ENCODE results near the gene TMEM247. TPM values are rescaled to one million over a fixed set of nuclear protein-coding genes. Genes with fewer than 3 reads are reported as not detected.

TMEM247 gene
- total RNA-seq, 2 experiments from 2014 or later, result not detected

DNA sequence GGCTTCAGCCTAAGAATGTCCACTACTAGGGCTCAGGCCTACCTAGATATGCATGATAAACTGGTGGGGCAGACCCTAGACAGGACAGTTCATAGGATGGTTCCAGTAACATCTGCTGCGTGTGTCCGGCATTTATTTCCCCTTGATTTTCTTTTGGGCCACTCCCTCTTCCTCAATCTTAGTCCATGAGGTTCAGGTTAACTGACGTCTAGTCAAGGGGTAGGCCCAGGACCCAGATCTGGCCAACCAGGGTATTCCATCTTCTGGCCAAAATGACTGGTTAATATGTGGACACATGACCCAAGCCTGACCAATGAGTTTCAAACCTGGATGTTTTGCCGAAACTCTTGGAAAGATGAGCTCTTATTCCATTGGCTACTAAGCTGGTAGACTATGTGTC, 15.2 kb downstream of the TMEM247 start:
- H3K36me3 Mint-ChIP-seq (ENCODE audit: low read depth), result no peaks in the 10 kb centered on the region
- no peak overlapping the region for H3K4me3 Mint-ChIP-seq
- no peaks in the 10 kb centered on the region for H3K27me3 Mint-ChIP-seq (ENCODE audit: low read depth)
- no peaks in the 10 kb centered on the region for H3K9me3 Mint-ChIP-seq
- DNase-seq, result no peak
- CTCF ChIA-PET, result interaction anchor here (0.5 kb wide), 1 partner anchor 389 kb away, joined by 4 read pairs; no protein-coding TSS in a partner anchor
- intact Hi-C loops (cut with micrococcal nuclease), result no loop called here
- no peak overlapping the region for H3K27ac Mint-ChIP-seq
- H3K4me1 Mint-ChIP-seq (ENCODE audit: low read depth), result peaks cover 12% of the 10 kb centered on the region

DNA sequence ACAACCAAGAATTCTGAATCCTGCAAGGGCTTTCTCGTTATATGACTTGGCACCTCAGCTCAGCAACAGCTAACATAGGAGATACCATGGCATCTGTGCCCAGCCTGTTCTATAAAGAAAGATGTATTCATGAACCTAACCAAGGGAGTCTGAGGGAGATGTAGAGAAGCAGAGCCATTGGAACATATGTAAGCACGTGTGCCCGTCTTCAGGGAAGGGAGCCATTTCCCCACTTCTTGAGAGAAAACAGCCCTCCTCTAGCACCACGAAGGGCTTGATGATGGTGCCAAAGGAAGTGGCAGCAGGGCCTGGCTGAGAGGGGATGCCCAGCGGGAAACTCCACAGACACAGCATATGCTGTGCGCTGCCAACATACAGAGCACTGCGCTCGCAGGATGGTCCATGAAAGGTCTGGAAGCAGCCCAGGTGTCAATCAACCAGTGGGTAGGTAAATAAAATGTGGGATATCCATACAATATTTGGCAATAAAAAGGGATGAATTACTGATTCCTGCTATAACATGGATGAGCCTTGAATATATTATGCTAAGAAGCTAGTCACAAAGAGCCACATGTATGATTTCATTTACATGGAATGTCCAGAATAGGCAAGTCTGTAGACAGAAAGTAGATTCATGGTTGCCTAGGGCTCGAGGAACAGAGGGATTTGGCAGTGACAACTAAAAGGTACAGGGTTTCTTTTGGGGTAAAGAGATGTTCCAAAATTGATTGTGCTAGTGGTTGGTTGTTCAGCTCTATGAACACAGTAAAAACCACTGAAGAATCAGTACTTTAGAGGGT, 16.1 kb downstream of the TMEM247 start:
- CTCF ChIA-PET, result no interaction called here
- H3K4me3 Mint-ChIP-seq, result no peak overlapping the region

DNA sequence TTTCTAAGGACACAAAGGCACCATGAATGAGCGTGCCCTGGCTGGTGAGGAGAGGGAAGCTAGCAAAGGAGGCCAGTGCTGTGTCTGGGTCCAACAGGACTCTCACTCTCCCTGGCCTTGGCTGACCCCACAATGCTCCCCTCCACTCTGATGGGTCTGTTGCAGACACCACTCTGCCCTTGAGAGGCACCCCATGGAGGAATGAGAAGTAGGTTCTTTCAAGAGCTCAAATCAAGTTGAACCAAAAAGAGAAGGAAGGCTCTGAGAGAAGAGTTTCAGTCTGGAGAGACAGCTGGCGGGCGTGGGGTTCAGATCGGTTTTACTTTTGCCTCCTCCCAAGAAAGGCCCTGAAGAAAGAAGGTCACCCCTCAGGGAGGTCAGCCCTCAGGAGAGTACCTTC, 18.4 kb downstream of the TMEM247 start:
- intact Hi-C loops (cut with micrococcal nuclease), result no loop called here
- H3K27ac Mint-ChIP-seq, result no peak overlapping the region
- H3K4me3 Mint-ChIP-seq, result no peak overlapping the region
- CTCF ChIA-PET, result no interaction called here
- no peaks in the 10 kb centered on the region for H3K9me3 Mint-ChIP-seq
- no peak for DNase-seq
- H3K27me3 Mint-ChIP-seq (ENCODE audit: low read depth), result no peaks in the 10 kb centered on the region
- no peaks in the 10 kb centered on the region for H3K36me3 Mint-ChIP-seq (ENCODE audit: low read depth)
- peaks cover 15% of the 10 kb centered on the region for H3K4me1 Mint-ChIP-seq (ENCODE audit: low read depth)

More for the DNA sequence above, 16.1 kb downstream of the TMEM247 start:
- no peak overlapping the region for H3K27ac Mint-ChIP-seq
- DNase-seq, result no peak
- no peaks in the 10 kb centered on the region for H3K9me3 Mint-ChIP-seq
- intact Hi-C loops (cut with micrococcal nuclease), result no loop called here
- H3K4me1 Mint-ChIP-seq (ENCODE audit: low read depth), result peaks cover 17% of the 10 kb centered on the region
- H3K27me3 Mint-ChIP-seq (ENCODE audit: low read depth), result no peaks in the 10 kb centered on the region
- no peaks in the 10 kb centered on the region for H3K36me3 Mint-ChIP-seq (ENCODE audit: low read depth)

GRCh38 chr2:46498681-46499080, 19.3 kb downstream of the TMEM247 start:
- Mint-ChIP-seq H3K4me1 (ENCODE audit: low read depth) (peaks cover 8% of the 10 kb centered on the region), H3K36me3 (ENCODE audit: low read depth) (no peaks in the 10 kb centered on the region), H3K27ac (no peak overlapping the region), H3K27me3 (ENCODE audit: low read depth) (no peaks in the 10 kb centered on the region), H3K9me3 (no peaks in the 10 kb centered on the region), H3K4me3 (peak overlapping the region; percentile 8)
- CTCF ChIA-PET, result no interaction called here
- no peak for DNase-seq
- intact Hi-C loops (cut with micrococcal nuclease), result no loop called here

DNA sequence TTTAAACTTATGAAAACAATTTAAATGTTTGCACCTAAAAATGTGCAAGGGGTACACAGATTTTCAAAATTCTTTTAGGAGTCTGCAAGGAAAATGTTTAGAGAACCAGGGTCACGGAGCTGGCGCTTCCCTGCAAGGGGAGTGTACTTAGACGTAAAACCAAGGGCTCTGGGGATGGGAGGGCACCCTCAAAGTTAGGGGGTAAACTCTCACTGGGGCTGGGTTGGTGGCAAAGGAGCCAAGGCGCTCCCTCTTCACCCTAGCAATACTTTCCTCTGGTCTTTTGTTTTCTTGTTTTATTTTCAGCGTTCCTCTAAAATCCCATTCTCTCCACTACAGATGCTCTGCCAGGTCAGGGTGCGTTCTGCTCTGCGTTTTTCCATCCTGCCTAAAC, 20.0 kb downstream of the TMEM247 start:
- no peaks in the 10 kb centered on the region for H3K9me3 Mint-ChIP-seq
- peaks cover 7% of the 10 kb centered on the region for H3K4me1 Mint-ChIP-seq (ENCODE audit: low read depth)
- H3K27me3 Mint-ChIP-seq (ENCODE audit: low read depth), result no peaks in the 10 kb centered on the region
- no peak for DNase-seq
- peak overlapping the region; percentile 86 for H3K4me3 Mint-ChIP-seq
- intact Hi-C loops (cut with micrococcal nuclease), result no loop called here
- CTCF ChIA-PET, result no interaction called here
- H3K36me3 Mint-ChIP-seq (ENCODE audit: low read depth), result no peaks in the 10 kb centered on the region
- H3K27ac Mint-ChIP-seq, result no peak overlapping the region

DNA sequence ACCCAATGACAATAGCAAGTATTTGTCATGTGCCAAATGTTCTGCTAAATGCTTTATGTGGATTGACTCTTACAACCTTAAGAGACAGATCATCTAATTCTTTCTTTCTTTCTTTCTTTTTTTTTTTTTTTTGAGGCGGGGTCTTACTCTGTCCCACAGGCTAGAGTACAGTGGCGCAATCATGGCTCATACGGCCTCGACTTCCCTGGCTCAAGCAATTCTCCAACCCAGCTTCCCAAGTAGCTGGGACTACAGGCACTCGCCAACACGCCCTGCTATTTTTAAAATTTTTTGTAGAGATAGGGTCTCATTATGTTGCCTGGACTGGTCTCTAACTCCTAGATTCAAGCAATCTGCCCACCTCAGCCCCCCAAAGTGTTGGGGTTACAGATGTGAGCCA, 21.4 kb downstream of the TMEM247 start:
- H3K4me1 Mint-ChIP-seq (ENCODE audit: low read depth), result peaks cover 7% of the 10 kb centered on the region
- intact Hi-C loops (cut with micrococcal nuclease), result no loop called here

DNA sequence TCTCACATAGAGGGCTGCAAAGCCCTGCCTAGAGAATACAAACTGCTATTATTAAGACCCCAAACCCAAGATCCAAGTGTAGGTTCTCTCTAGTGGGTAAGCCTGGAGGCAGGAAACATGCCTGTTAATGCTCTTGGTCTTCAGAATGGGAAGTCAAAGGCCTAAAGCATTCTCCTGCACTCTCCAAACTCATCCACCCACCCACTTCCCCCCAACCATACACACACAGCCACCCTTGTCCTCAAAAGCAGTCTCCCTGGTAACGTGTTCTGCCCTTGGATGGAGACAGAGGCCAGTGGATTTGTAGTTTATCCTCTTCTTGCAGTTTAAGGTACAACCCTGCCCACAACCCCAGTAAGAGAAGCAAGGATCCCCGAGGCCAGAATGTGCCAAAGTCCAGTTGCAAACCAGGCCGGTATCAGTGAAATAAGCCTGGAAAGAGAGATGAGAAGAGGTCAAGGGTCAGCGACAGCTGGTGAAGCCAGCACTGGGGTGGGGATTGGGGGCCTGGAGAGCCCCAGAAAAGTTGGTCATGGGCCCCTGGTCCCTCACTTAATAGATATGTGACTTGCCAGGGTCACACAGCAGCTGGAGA, 23.0 kb downstream of the TMEM247 start:
- H3K27ac Mint-ChIP-seq, result no peak overlapping the region
- peaks cover 7% of the 10 kb centered on the region for H3K4me1 Mint-ChIP-seq (ENCODE audit: low read depth)
- no peaks in the 10 kb centered on the region for H3K36me3 Mint-ChIP-seq (ENCODE audit: low read depth)
- H3K27me3 Mint-ChIP-seq (ENCODE audit: low read depth), result no peaks in the 10 kb centered on the region
- no peak overlapping the region for H3K4me3 Mint-ChIP-seq
- CTCF ChIA-PET, result no interaction called here
- no peak for DNase-seq
- intact Hi-C loops (cut with micrococcal nuclease), result no loop called here
- no peaks in the 10 kb centered on the region for H3K9me3 Mint-ChIP-seq

More for the DNA sequence above, 21.4 kb downstream of the TMEM247 start:
- Mint-ChIP-seq H3K27ac (no peak overlapping the region), H3K9me3 (no peaks in the 10 kb centered on the region), H3K4me3 (no peak overlapping the region), H3K36me3 (ENCODE audit: low read depth) (no peaks in the 10 kb centered on the region), H3K27me3 (ENCODE audit: low read depth) (no peaks in the 10 kb centered on the region)
- no peak for DNase-seq
- CTCF ChIA-PET, result interaction anchor here (0.7 kb wide), 1 partner anchor 74 kb away, joined by 3 read pairs; no protein-coding TSS in a partner anchor

DNA sequence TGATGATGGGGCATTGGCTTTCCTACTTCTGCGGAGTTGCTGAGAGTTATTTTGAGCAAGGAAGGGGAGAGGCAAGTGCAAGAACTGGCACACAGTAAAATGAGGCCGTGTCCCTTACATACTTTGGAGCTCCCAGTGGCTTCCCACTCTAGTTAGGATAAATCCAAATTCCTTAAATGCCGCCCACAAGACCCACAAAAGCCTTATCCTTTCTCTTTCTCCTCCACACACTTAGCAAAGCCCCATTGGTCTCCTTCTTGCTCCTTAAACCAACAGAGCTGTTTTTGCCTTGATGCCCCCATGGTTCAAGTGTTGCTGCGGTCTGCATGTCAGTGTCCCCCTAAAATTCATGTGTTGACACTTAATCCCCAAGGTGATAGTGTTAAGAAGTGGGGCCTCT, 24.3 kb downstream of the TMEM247 start:
- no peak overlapping the region for H3K27ac Mint-ChIP-seq
- CTCF ChIA-PET, result no interaction called here
- no peaks in the 10 kb centered on the region for H3K27me3 Mint-ChIP-seq (ENCODE audit: low read depth)
- H3K4me3 Mint-ChIP-seq, result no peak overlapping the region
- H3K4me1 Mint-ChIP-seq (ENCODE audit: low read depth), result peaks cover 7% of the 10 kb centered on the region
- no peaks in the 10 kb centered on the region for H3K36me3 Mint-ChIP-seq (ENCODE audit: low read depth)
- intact Hi-C loops (cut with micrococcal nuclease), result no loop called here
- no peak for DNase-seq
- no peaks in the 10 kb centered on the region for H3K9me3 Mint-ChIP-seq

- CTCF ChIA-PET, result no interaction called here
These were observed 24.9 kb downstream of the TMEM247 start for GRCh38 chr2:46504221-46504620.

GRCh38 chr2:46504685-46505471, 25.5 kb downstream of the TMEM247 start:
- Mint-ChIP-seq H3K9me3 (no peaks in the 10 kb centered on the region), H3K27me3 (ENCODE audit: low read depth) (no peaks in the 10 kb centered on the region), H3K4me1 (ENCODE audit: low read depth) (peaks cover 5% of the 10 kb centered on the region), H3K36me3 (ENCODE audit: low read depth) (no peaks in the 10 kb centered on the region), H3K27ac (no peak overlapping the region), H3K4me3 (no peak overlapping the region)
- intact Hi-C loops (cut with micrococcal nuclease), result no loop called here
- CTCF ChIA-PET, result interaction anchor here (0.6 to 0.7 kb wide), 2 partner anchors 27 to 32 kb away, joined by 3 read pairs; no protein-coding TSS in a partner anchor
- no peak for DNase-seq

More at GRCh38 chr2:46504221-46504620, 24.9 kb downstream of the TMEM247 start:
- Mint-ChIP-seq H3K4me3 (no peak overlapping the region), H3K36me3 (ENCODE audit: low read depth) (no peaks in the 10 kb centered on the region), H3K27me3 (ENCODE audit: low read depth) (no peaks in the 10 kb centered on the region), H3K9me3 (no peaks in the 10 kb centered on the region), H3K27ac (peak overlapping the region; percentile 43), H3K4me1 (ENCODE audit: low read depth) (peaks cover 5% of the 10 kb centered on the region)
- no peak for DNase-seq
- intact Hi-C loops (cut with micrococcal nuclease), result no loop called here

GRCh38 chr2:46505472-46505783, 26.1 kb downstream of the TMEM247 start:
- intact Hi-C loops (cut with micrococcal nuclease), result no loop called here
- H3K36me3 Mint-ChIP-seq (ENCODE audit: low read depth), result no peaks in the 10 kb centered on the region
- no peak for DNase-seq
- CTCF ChIA-PET, result interaction anchor here (0.6 kb wide), 1 partner anchor 32 kb away, joined by 3 read pairs; no protein-coding TSS in a partner anchor
- no peak overlapping the region for H3K4me3 Mint-ChIP-seq
- no peaks in the 10 kb centered on the region for H3K9me3 Mint-ChIP-seq
- no peaks in the 10 kb centered on the region for H3K27me3 Mint-ChIP-seq (ENCODE audit: low read depth)
- H3K27ac Mint-ChIP-seq, result no peak overlapping the region
- H3K4me1 Mint-ChIP-seq (ENCODE audit: low read depth), result peaks cover under 1% of the 10 kb centered on the region

- H3K27ac Mint-ChIP-seq, result no peak overlapping the region
- intact Hi-C loops (cut with micrococcal nuclease), result no loop called here
- H3K27me3 Mint-ChIP-seq (ENCODE audit: low read depth), result no peaks in the 10 kb centered on the region
- CTCF ChIA-PET, result no interaction called here
- no peak overlapping the region for H3K4me3 Mint-ChIP-seq
- no peaks in the 10 kb centered on the region for H3K4me1 Mint-ChIP-seq (ENCODE audit: low read depth)
- no peak for DNase-seq
- no peaks in the 10 kb centered on the region for H3K9me3 Mint-ChIP-seq
- H3K36me3 Mint-ChIP-seq (ENCODE audit: low read depth), result no peaks in the 10 kb centered on the region
These were observed 26.9 kb downstream of the TMEM247 start for GRCh38 chr2:46506131-46506706.
